ENCODE results near the gene SS18L1. TPM values are rescaled to one million over a fixed set of nuclear protein-coding genes. Genes with fewer than 3 reads are reported as not detected.

SS18L1 gene
- total RNA-seq, 1 experiment from 2014 or later, result 18.0 TPM

DNA sequence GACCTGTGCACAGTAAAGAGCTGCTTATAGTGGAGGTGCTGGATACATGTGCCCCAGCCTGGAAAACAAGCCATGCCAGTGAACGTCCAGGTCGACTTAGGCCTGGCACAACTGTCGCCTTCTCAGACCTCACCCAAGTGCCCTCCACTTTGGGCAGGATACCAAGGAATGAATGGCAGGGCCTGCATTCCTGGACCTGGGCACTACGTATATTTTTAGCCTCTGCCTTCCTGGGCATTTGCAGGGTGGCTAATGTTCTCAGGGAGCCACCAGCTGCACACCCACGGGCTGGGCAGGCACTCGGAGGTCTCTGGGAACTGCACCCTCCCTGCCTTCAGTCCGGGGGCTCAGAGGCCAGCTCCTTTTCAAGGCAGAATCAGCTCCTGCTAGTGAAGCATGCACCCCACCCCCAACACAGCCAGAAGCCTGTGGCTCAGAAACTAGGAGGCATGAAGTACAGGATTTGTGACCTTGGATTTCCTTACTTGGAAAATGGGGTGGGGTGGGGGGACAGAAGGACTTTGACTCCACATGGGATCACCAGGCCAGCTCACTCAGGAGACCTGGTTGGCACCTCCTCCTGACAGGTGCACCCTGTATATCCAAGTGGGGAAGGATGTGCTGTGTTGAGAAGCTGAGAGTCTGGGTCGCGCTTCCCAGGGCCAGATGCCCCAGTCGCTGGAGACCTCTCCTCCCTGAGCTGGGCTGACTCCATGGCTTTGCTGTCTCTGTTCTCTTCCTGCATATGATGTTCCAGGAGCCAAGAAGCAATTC is 23.8 kb upstream of the SS18L1 start:
- no peak for DNase-seq (ENCODE audit: low read depth)

DNA sequence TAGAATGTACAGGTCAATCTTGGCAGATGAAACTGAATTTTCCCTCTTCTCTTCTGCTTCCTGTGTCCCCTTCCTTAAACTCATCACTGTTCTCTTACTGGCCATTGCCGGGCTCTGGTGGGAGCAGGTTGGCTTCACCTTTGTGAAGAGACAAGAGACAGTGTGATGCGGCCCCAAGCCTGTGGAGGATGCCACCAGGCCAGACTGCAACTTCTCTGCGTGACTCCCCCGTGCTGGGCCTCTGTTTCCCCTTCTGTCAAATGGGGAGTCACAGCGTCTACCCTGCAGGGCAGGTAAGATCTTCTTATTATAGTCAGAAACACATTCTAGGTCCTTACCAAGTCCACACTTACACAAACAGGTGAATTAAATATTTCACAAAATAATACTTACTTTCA is 23.2 kb upstream of the SS18L1 start:
- DNase-seq (ENCODE audit: low read depth), result no peak

- DNase-seq (ENCODE audit: low read depth), result no peak
These were observed 22.4 kb upstream of the SS18L1 start for GRCh38 chr20:62120990-62121775.

DNA sequence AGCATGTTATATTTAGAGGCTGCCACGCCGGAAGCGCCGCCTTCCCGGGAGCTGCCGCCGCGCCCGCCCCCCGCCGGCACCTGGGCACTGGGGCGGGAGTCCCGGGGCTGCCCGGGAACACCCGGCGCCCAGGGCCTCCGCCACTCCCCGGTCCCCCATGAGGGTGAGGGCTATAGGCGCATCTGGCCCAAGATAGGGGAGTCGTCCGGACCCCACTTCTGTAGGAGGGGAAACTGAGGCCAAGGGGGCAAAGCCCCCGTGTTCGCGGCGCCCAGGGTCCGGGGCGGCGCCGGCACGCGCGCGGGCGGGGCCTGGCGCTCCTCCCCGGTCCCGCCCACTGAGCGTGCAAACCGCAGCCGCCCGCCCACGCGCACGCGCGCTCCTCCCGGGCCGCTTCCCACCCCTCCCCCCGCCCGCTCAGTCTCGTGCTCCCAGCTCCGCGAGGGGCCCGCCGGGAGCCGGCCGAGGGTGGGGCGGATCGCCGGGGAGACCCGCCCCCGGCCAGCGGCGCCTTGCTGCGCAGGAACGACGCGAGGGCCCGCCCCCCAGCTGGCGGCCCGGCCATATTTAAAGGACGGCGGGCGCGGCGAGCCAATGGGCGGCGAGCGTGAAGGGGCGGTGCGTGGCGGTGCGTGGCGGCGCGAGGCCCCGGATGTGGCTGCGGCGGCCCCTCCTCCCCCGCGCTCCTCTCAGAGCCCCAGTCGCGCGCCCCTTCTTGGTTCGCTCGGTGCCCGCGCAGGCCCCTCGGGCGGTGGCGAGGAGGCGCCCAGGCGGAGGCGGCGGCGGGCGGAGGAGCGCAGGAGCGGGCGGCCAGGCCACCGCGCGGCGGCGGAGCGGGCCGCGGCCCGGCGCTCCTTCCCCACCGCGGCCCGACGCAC is 21.6 kb upstream of the SS18L1 start, which contains the start of gene LSM14B:
Gene LSM14B (plus strand): TSS at position 700 of the 878 bp plus-strand sequence. CDS start 192 bp downstream, outside the sequence.
- DNase-seq (ENCODE audit: low read depth), result peak; percentile 96

DNA sequence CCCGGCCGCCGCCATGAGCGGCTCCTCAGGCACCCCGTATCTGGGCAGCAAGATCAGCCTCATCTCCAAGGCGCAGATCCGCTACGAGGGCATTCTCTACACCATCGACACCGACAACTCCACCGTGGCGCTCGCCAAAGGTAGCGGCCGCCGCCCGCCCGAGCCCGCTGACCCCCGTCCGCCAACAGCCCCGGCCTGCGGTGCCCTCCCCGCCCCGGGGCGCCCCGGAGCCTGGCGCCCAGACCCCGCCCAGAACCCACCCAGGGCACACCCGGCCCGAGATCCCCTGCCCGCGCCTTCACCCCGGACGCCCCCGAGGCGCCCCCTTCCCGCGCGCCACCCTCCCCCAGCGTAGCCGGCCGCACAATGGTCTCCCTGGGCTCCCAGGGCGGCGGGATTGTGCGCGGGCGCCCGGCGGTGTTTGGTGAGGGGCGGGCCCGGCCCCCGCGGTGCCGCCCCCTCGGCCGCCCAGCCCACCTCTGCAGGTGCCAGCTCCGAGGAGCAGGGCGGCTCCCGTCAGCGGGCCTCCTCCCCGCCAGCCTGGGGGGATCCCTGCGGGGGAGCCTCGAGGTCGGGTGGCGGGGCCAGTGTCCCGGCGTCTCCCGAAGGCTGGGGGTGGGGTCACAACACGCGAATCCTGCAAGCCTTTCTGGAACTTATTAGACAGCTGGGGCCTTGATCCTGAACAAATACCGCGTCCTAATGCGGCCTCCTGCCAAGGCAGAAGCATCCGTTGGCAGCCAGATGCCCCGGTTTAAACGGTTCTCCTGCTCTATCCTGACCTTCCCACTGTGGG is 20.7 kb upstream of the SS18L1 start:
- peak; percentile 42 for DNase-seq (ENCODE audit: low read depth)

- no peak for DNase-seq (ENCODE audit: low read depth)
These were observed 20.0 kb upstream of the SS18L1 start for GRCh38 chr20:62123450-62124118.

DNA sequence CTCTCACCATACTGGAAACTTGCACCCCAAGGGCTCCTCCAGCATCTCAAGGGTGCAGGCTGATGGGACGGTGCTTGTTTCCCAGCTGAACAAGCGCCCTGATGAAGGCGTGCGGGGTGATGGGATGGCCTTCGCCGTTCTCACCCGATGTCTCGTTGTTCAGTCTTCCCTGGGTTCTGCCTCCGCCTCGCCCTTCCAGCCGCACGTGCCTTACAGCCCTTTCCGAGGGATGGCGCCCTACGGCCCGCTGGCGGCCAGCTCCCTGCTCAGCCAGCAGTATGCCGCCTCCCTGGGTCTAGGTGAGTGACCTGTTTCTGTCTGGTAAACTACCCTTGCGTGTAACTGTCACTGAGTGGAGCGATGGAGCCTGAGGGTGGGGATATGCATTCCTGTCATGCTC is 17.4 kb upstream of the SS18L1 start:
- DNase-seq (ENCODE audit: low read depth), result no peak

GRCh38 chr20:62127799-62128198 is 15.8 kb upstream of the SS18L1 start:
- DNase-seq (ENCODE audit: low read depth), result no peak

DNA sequence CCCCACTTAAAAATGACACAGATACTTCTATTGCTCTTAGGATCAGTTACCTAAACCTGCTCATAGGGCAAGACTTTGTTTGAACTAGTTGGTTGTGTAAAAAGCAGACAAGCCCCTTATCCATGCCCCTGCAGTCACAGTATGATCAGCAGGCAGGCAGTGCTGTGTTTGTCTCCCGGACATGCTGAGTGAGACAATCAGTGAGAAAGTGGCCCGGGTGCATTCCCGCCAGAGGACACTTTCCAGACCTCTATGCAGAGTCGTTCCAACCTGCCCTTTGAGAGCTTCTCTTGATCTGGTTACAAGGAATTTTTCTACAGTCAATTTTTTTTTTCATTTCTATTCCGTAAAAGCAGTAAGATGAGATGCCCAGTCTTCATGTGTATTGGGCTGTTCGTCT is 15.1 kb upstream of the SS18L1 start:
- DNase-seq (ENCODE audit: low read depth), result no peak

DNA sequence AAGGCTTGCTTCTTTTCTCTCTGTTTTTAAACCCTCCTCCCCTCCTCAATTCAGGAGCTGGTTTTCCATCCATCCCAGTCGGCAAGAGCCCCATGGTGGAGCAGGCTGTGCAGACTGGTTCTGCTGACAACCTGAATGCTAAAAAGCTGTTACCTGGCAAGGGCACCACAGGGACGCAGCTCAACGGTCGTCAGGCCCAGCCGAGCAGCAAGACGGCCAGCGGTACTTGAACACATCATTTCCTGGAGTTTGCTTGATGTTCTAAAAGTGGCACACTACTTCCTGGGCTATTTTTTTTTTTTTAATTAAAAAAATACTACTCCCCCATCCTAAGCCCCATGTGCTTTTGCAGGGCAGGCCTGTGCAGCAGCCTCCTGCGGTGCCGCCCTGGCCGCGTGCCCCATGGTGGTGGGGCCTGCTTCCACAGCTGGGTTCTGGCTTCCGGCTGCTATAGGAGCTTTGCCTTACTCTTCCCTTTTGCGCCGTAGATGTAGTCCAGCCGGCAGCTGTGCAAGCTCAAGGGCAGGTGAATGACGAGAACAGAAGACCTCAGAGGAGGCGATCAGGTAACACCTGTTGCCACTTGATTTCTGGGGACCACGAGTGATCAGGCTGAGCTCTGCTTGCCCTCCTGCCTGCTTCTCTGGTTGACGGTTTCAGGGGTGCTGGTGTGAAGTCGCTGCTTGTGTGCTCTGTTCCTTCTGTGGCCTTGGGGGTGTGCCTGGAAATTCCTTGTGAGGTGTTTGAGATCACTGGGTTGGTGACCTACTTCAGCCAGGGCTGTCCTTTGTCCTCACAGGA is 13.6 kb upstream of the SS18L1 start:
- DNase-seq (ENCODE audit: low read depth), result no peak

- DNase-seq (ENCODE audit: low read depth), result no peak
These were observed 11.8 kb upstream of the SS18L1 start for GRCh38 chr20:62131560-62132320.

- no peak for DNase-seq (ENCODE audit: low read depth)
These were observed 11.1 kb upstream of the SS18L1 start for GRCh38 chr20:62132421-62132820.

GRCh38 chr20:62133051-62133845 is 10.3 kb upstream of the SS18L1 start:
- no peak for DNase-seq (ENCODE audit: low read depth)

DNA sequence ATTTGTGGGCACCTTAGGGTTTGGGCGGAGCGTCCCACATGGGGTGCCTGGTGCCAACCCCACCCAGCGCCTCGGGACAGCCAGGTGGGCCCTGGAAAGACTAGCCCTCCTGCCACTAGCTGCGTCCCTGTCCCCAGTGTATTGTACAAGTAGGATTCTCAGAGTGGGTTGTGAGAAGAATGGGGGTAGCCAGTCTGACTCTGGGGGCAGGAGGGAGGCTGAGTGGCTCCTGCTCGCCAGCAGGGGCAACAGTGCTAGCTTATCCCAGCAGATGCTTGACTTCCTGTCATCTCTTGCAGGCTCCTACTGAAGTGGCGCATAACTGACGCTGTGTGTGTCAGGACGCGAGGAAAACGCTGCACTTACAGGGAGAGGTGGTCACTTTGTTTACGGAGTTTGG is 9.7 kb upstream of the SS18L1 start:
- DNase-seq (ENCODE audit: low read depth), result no peak

DNA sequence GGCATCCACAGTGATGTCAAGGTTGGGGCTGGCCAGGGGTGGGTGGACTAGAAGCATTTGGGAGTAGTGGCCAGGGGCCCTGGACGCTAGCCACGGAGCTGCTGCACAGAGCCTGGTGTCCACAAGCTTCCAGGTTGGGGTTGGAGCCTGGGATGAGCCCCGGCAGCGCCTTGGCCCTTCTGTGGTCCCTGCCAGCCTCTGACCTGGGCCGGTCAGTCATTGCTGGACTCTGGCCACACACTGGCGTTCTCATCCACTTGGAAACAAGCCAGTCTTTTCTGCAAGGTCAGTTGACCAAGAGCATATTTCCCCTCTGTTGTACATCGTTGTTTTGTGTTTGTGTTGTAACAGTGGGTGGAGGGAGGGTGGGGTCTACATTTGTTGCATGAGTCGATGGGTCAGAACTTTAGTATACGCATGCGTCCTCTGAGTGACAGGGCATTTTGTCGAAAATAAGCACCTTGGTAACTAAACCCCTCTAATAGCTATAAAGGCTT is 8.8 kb upstream of the SS18L1 start:
- peak; percentile 63 for DNase-seq (ENCODE audit: low read depth)

DNA sequence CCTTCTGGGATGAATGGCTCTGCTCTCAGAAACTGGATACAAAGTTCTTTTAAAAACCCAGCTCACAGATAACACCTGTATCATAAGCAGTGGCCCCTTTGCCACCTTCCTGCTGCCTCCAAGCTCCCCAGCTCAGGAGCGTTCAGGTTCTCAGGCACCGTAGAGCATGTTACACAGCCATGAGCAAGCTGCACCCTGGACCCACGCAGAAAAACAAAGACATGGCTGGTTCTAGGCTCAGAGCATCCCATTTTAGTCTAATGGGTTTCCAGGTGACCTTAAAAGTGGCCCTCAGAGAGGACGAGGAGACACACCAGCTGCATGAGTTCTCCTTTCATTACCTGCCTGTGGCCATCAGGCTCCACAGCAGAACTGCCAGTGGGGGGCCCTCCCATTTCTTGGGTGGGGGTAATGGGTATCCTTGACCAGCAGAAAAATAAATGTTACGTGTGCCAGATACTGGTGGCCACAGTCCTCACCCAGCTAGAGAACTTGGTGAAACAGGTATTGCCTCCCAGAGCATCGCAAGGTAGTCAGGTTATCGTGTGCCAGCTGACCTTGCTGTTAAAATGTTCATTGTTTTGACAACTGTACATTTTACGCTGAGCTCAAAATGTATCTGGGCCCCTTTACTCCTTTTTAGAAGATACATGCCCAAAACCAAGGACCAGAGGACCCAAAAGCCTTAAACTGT is 7.8 kb upstream of the SS18L1 start:
- DNase-seq (ENCODE audit: low read depth), result no peak

Measured in LHCN-M2 (cell line).